Measurements from ENCODE around the gene MELK.
"Not testable (repeated sequence)": the region's sequence is repeated elsewhere in the genome, so short reads cannot be mapped to it uniquely, and the experiment has no call there.

The MELK gene

DNA sequence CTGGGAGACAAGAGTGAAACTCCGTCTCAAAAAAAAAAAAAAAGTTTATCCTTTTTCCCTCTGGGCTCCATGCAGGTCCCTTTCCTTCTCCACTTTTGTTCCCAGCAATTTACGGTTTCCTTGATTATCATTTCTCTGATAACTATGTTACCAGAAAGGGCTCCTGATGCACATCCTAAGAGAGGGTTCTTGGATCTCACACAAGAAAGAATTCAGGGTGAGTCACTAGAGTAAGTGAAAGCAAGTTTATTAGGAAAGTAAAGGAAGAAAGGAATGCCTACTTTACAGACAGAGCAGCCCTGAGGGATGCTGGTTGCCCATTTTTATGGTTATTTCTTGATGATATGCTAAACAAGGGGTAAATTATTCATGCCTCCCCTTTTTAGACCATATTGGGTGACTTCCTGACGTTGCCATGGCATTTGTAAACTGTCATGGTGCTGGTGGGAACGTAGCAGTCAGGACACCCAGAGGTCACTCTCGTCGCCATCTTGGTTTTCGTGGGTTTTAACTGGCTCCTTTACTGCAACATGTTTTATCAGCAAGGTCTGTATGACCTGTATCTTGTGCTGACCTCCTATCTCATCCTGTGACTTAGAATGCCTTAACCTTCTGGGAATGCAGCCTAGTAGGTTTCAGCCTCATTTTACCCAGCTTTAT, 13.5 kb upstream of the MELK start:
- no peak for DNase-seq (ENCODE audit: low read depth)
- TF ChIP-seq, protein P1, sequence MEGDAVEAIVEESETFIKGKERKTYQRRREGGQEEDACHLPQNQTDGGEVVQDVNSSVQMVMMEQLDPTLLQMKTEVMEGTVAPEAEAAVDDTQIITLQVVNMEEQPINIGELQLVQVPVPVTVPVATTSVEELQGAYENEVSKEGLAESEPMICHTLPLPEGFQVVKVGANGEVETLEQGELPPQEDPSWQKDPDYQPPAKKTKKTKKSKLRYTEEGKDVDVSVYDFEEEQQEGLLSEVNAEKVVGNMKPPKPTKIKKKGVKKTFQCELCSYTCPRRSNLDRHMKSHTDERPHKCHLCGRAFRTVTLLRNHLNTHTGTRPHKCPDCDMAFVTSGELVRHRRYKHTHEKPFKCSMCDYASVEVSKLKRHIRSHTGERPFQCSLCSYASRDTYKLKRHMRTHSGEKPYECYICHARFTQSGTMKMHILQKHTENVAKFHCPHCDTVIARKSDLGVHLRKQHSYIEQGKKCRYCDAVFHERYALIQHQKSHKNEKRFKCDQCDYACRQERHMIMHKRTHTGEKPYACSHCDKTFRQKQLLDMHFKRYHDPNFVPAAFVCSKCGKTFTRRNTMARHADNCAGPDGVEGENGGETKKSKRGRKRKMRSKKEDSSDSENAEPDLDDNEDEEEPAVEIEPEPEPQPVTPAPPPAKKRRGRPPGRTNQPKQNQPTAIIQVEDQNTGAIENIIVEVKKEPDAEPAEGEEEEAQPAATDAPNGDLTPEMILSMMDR (IDR thresholded peaks at IDR 0.05; ENCODE audit: insufficient read depth, low read depth, low read length, missing control alignments), result no peak
- no peak overlapping the region for H3K4me3 ChIP-seq (ENCODE audit: low read depth, low read length)

DNA sequence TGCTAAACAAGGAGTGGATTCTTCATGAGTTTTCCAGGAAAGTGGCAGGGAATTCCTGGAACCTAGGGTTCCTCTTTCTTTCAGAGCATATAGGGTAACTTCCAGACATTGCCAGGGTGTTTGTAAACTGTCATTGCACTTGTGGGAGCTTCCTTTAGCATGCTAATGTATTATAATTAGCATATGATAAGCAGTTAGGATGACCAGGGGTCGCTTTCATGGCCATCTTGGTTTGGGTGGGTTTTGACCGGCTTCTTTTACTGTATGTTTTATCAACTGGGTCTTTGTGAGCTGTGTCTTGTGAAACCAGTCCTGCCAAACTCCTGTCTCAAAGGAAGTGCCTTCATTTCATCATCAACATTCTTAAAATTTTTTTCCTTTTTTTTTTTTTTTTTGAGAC, 11.9 kb upstream of the MELK start:
- DNase-seq (ENCODE audit: low read depth), result no peak
- TF ChIP-seq, protein P1 (IDR thresholded peaks at IDR 0.05; ENCODE audit: insufficient read depth, low read depth, low read length, missing control alignments), result no peak

DNA sequence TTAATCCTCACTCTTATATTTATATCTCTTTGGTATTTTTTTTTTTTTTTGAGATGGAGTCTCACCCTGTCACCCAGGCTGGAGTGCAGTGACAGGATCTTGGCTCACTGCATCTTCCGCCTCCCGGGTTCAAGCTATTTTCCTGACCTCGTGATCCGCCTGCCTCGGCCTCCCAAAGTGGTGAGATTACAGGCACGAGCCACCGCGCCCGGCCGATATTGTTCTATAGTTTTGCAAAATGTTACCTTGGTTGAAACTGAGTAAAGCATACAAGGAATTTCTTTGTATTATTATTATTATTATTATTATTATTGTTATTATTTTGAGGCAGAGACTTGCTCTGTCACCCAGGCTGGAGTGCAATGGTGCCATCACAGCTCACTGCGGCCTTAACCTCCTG, 9.9 kb upstream of the MELK start:
- DNase-seq (ENCODE audit: low read depth); H3K4me3 ChIP-seq (ENCODE audit: low read depth, low read length): not testable (repeated sequence)

More for the DNA sequence above, 11.9 kb upstream of the MELK start:
- H3K4me3 ChIP-seq (ENCODE audit: low read depth, low read length), result no peak overlapping the region

DNA sequence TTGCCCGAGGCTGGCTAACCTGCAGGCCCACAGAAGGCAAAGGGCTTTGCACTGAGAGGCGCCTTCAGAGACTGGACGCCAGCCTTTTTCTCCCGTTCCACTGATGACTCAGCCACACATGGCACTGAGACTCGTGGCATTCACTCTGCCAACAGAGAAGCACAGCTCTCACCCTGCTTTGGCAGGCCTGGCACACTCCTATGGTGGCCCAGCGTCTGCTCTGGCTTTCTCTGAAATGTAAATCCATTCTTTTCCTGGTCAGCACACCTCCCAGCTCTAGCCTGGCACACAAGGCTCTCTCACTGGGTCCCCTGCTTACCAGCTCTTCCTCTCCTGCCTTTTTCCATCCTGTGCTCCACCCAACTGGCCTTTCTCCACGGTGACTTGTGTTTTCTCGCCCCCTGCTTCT, 5.9 kb upstream of the MELK start:
- DNase-seq (ENCODE audit: low read depth), result no peak
- no peak overlapping the region for H3K4me3 ChIP-seq (ENCODE audit: low read depth, low read length)
- TF ChIP-seq, protein P1 (IDR thresholded peaks at IDR 0.05; ENCODE audit: insufficient read depth, low read depth, low read length, missing control alignments), result no peak

DNA sequence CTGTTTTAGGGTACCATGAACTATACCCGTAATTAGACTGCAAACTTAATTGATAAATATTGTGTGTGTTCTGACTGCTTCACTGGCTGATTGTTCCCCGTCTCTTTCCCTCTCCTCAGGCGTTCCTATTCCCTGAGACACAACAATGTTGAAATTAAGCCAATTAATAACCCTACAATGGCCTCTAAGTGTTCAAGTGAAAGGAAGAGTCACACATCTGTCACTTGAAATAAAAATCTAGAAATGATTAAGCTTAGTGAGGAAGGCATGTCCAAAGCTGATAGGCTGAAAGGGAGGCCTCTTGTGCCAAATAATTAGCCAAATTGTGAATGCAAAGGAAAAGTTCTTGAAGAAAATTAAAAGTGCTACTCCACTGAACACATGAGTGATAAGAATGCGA, 4.0 kb upstream of the MELK start:
- not testable (repeated sequence) for DNase-seq (ENCODE audit: low read depth); H3K4me3 ChIP-seq (ENCODE audit: low read depth, low read length)

DNA sequence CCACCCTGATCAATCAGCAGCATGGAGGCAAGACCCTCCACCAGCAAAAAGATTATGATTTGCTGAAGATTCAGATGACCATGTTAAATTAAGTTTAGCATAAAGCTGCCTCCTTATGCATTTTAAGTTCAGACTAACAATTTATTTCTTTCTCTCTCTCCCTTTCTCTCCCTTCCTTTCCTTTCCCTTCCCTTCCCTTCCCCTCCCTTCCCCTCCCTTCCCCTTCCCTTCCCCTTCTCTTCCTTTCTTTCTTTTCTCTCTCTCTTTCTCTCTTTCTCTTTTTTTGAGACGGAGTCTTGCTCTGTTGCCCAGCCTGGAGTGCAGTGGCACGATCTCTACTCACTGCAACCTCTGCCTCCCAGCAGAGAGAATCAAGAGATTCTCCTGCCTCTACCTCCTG, 1.4 kb upstream of the MELK start:
- DNase-seq (ENCODE audit: low read depth), result no peak
- TF ChIP-seq, protein P1 (IDR thresholded peaks at IDR 0.05; ENCODE audit: insufficient read depth, low read depth, low read length, missing control alignments), result no peak
- no peak overlapping the region for H3K4me3 ChIP-seq (ENCODE audit: low read depth, low read length)

DNA sequence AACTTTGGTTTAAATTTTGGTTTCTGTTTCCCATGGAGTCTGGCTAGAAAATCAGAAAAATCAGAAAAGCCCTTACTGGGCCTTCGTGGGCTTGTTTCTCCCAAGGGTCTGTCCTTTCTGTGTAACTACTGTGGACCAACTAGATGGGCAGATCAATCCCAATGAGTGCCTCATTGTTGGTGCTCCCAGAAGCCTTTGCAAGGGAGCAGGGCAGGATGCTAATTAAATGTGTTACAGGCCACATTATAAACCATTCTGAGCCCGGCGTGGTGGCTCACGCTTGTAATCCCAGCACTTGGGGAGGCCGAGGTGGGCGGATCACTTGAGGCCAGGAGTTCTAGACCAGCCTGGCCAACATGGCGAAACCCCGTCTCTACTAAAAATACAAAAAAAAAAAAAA, 1.4 kb downstream of the MELK start:
- DNase-seq (ENCODE audit: low read depth), result not testable (repeated sequence)
- peak overlapping the region; percentile 91 for H3K4me3 ChIP-seq (ENCODE audit: low read depth, low read length)

DNA sequence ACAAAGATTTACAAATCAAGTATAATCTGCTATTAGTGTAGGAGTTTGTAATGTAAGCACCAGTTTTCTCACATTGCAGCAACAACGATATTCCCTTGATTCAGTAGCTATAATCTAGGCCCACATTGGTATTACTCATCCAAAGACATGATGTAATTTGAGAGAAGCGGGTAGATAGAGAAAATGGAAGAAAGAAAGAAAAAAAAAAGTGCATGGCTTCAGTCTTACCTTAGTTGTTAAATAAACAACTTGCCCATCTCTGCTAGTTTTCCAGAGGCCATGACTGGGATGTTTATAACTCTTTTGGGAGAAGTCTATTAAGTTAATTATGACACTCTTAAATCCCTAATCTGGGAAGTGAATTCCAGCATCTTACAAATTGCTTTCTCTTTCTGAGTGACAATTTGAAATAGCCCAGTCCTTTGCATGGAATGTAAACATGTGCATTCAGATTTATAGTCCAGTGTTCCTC, 2.8 kb downstream of the MELK start:
- TF ChIP-seq, protein P1 (IDR thresholded peaks at IDR 0.05; ENCODE audit: insufficient read depth, low read depth, low read length, missing control alignments), result no peak
- no peak for DNase-seq (ENCODE audit: low read depth)
- H3K4me3 ChIP-seq (ENCODE audit: low read depth, low read length), result peak overlapping the region; percentile 27; the same call in 1 of the 2 replicates

Measured in GM12865 (cell line).